GM18907 (cell line): ENCODE data around the gene GCK.

Source experiments
- ATAC-seq: cut with Tn5 transposase; IDR thresholded peaks from one replicate; pipeline ENCODE4 v1.9.1; 2021; ENCODE audit warnings: mild to moderate bottlenecking, moderate library complexity; ENCODE audit not compliant: unreplicated experiment

Gene GCK

DNA sequence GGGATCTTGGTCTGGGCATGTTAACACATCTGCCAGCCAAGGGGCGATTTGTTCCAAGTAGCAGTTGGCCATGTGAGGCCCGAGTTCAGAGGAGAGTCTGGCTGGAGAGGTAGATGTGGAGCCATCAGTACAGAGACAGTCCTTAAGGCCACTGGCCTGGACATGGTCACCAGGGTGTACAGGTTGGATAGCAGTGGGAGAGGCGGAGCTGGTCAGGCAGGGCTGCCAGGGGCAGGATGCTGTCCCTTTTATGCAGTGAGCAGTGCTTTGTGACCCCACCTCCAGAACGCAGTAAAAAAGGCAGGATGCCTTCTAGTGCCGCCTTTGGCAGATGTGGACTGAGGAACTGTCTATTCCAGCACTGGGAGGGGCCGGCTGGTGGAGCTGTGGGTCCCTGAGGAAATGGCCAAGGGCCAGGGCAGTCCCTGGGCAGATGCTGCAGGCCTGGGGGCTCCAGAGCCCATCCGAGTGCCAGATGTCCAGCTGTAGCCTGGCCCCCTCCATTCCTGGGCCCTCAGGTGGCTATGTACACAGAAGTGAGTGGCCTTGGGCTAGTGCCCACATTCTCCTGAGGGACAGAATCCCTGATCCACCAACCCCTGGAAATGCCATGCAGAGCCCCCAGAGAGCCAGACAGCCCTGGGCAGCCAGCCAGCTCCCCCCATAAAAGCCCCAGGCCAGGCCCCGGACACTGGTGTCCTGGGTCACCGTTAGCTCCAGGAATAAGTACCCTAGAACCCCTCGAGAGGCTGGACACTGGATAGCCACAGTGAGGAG, 31.0 kb downstream of the GCK start:
- ATAC-seq, result no peak

DNA sequence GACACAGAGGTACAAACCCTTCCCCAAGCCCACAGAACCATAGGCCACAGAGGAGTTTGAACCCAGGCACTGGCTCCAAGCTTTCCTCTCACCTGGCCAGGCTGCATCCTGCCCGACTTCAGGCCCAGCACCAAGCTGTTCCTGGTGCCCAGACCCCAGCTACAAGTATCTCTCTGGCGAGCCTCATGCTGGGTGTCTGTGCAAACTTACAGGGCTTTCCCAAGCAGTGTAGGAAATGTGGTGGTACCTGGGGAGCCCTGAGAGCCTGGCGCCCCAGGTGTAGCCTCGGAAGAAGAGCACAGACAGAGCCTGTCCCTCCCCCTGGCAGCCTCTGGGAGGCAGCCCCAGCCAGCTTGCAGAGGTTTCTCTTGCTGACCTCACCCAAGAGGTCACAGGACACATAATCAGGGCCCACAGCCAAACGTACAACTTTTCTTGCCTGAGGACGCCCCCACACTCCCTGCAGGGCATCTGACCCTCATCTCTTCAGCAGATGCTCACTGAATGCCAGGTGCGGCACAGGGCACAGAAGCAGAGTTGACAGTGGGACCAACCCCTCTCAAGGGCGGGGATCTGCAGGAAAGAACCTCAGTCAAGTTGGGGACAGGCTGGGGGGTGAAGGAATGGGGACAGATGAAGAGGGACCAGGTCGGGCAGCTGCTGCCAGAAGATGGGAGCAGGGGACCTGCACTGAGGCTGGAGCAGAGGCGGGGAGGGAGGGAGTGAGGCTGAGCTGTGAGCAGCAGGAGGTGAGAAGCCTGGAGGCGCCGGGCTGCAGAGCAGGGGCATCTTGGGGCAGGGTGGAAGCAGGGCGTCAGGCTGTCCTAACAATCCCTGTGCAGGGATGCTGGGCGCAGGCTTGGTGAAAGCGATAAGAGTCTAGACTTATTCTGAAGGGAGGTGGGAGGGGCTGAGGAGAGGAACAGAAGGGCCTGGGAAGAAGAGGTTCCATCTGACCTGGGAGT, 31.8 kb downstream of the GCK start:
- no peak for ATAC-seq

DNA sequence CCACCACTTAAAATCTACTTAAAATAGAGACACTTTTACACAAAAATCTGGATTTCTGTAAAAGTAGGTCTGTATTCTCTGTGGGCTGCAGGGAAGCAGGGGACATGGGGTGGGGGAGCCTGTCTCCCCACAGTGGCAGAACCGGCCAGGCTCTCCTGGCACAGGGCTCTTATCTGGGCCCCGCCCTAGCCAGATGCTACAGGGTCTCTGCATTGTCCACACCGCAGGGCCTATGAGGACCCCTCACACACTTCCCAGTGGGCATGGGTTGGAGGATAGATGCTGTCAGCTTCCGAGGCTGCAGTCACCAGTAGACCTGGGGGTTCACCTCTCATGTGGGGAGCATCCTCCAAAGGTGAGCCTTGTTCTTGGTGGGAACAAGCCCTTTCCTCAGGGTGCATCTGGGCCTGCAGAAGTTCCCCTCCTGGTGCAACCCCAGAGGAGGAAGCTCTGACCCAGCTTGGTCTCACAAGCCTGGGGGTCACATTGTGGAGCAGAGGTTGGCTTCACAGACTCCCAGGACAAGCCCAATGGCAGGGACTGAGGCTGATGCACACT, 32.7 kb downstream of the GCK start:
- no peak for ATAC-seq

DNA sequence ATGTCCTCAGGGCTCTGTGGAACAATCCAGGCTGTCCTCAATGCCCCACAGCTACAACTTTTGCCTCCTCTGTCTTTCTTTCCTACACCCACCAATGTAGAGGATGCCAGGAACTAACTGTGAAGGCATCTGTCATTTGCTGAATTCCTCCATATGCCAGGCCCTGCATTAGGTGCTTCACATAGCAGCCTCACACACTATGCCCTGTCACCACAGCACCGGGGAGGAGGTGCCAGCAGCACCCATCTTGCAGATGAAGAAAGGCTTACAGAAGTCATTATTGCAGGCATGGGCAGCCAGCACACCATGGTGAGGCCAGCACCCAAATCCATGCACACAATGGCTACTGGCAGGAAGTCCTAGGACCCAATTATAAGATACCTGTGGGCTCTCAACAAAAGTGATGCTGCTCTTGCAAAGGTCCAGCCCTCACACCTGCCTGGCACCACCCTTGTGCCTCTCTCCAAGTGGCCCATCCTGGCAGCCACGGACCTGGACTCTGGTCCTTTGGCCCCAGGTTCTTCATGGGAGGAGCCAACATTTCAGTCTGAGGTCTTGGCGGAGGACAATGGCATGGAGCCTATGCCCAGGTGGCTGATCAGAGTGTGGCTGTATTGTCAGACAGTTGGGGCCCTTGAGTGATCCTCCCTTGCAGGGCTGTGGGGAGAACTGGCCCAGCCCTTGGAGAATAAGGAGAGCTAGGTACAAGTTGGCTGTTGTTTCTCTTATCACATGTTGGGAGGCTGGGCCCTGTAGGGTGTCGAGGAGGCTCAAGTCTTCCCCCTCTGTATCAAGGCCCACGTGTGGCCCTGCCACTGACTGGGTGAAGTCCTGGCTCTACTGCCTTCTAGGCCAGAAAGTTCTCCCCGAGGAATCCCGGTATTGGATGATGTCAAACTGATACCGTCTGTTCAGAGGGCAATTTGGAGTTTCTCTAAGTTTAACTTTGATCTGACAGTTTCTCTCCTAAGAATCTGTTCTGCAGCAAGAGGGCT, 33.8 kb downstream of the GCK start:
- ATAC-seq, result no peak

DNA sequence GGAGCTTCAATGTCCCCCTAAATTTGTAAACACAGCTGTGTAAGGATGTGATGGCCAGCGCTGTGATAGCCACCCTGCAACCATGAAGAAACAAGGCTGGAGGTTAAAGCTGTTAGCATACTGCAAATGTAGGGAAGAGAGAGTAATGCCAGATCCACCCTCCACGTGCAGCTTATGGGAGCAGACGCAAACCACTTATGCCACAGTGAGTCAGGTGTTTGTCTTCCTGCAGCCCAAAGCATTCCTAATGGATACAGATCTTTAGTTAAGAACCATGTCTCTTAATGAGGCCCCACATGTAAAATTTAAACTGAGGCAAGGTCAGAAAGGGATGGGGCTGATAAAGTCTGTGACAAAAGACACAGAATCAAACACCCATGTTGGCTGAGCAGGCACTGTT, 34.5 kb downstream of the GCK start:
- ATAC-seq, result no peak

DNA sequence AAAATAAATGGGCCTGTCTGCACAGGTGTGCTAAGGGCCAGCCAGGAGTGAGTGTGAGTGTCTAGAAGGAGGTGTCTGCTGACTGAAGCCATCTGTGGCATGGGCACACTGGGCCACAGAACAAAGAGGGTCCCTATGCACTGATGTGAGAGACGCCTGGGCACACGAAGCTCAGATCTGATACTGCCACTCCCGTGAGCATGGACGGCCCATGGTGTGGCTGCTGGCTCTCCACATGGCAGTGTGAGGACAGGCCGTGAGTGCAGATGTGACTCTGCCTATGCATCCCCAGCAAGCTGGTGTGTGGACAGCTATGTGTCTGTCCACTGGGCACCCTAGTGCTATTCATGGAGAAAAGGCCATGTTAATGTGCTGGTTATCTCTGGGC, 35.3 kb downstream of the GCK start:
- no peak for ATAC-seq

DNA sequence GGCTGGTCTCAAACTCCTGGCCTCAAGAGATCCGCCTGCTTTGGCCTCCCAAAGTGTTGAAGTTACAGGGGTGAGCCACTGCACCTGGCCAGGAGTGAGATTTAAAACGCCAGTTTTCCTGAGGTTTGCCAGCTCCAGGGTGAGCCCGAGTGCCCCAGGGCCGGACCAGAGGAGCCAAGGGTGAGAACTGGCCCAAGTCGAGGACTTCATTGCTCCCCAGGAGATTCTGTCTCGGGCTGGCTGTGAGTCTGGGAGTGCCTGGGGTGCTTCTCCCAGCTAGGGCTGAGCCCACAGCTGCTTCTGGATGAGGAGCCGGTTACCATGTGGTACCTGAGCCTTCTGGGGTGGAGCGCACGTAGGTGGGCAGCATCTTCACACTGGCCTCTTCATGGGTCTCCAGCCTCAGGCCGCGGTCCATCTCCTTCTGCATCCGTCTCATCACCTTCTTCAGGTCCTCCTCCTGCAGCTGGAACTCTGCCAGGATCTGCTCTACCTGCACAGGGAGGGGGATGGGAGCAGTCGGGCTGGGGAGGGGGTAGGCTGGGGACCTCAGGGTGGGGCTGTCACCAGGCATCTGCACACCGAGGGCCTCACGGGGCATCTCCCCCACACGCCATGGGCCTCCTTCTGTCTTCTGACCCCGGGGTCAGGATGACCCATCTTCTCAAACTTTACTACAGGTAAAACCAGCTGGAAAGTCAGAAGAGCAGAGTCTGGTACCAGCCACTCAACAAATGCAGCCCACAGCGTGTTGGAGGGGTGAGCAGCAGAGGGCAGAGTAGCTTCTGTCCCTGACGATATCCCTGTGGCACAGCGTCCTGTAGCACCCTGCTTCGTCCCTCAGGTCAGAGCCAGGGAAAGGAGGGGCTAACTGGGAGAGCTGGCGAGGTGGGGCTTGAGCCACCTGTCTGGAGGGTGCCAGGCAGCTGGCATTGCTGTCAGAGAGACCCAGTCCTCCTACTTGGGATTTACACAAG, 36.0 kb downstream of the GCK start:
- ATAC-seq, result no peak

DNA sequence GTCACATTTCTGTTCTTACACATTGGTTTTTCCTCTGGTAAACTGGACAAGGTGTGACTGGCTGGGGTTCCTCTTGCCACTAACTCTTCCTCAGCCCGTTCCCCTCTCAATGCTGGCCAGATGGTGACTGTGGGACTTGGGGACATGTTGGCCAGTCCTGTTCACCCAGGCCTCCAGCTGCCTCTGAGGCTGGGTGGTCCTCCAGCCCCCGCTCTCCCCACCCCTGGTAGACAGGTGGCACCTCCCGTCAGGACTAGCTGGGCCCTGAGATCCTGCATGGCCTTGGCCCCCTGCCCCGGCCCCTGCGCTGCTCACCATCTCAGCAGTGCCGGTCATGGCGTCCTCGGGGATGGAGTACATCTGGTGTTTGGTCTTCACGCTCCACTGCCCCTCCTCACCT, 37.3 kb downstream of the GCK start:
- ATAC-seq, result no peak

DNA sequence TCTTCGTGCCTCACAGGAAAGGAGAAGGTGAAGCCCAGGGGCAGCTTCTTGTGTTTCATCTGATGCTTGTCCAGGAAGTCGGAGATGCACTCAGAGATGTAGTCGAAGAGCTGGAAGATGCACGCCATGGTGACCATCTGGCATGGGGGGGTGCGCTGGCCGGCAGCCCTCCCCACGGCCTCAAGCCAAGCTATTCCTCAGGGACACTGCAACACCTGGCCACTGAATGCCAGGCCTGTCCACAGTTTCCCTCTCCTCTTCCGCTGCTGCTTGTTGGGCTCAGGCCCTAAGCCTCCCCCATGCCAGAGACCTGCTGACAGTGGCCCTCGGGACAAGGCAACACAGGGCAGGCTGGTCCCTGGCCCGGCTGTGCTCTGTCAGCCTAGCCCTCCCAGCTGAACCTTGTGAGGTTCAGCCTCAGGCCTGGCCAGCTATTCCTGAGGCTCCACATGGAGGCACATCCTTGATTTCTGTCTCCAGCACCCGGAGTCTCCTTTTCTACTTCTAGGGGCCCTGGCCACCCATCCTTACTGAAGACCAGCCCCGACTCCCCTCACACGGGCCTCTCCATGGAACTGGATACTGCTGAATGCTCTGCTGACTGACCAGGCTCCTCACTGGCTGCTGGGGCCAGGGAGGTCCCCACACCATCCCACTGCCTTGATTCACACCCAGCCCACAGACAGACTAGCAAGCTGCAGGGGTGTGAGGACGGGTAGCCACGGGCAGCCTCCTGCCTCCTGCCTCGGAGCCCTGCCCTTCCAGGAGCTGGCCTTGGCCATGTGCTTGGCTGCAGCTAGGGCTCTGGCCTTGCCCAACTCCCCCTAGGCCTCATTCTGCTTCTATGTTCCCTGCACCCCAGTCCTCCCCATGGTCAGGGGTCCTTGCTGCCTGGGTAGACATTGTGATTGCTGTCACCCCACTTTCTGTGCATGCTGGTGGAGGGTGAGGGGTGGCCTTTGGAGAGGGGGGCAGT, 38.0 kb downstream of the GCK start:
- no peak for ATAC-seq

DNA sequence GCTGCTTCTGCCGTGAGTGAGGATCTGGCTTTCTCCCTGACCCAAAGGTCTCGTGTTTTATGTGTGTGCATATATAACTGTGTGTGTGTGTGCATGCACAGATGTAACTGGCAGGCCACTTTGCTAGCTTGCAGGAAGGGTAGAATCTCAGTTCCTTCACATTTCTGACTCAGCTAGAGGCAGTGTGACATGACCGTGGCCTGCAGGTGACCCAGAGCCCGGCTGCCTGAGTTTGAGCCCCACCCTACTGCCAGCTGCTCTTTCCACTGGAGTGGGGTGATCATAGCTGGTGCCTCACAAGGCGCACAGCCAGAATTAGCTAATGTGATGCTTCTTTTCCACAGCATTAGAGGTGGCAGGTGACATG, 38.8 kb downstream of the GCK start:
- no peak for ATAC-seq

DNA sequence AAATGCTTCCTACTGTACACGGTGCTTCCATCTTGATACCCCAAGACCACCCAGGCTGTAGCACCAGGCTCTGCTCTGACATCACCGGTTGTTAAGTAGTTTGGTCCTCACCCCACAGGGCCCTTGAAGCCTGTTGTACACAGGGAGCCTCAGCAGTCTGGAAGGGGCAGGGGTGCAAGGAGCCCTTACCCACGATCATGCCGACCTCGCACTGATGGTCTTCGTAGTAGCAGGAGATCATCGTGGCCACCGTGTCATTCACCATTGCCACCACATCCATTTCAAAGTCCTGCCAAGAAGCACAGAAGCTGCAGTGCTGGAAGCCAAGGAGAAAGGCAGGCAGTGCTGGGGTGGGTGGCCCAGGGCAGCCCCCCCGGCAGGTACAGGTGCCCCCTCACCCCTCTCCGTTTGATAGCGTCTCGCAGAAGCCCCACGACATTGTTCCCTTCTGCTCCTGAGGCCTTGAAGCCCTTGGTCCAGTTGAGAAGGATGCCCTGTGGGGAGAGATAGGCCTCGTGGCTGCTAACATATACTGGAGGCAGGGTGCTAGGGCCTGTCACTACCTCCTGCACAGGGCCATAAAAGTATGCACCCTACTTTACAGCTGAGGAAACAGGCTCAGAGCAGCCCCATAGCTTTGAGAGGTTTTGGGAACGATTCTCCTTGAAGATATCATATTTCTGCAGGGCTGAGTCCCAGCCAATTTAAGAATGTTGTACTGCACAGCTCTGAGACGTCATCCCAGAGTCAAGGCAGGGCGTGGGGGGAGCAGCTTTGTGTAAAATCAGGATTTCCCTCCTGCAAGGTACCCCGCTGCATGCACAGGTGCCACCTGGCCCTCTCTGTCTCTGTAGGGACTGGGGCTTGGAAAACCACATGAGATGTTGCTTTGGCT, 39.4 kb downstream of the GCK start:
- no peak for ATAC-seq

DNA sequence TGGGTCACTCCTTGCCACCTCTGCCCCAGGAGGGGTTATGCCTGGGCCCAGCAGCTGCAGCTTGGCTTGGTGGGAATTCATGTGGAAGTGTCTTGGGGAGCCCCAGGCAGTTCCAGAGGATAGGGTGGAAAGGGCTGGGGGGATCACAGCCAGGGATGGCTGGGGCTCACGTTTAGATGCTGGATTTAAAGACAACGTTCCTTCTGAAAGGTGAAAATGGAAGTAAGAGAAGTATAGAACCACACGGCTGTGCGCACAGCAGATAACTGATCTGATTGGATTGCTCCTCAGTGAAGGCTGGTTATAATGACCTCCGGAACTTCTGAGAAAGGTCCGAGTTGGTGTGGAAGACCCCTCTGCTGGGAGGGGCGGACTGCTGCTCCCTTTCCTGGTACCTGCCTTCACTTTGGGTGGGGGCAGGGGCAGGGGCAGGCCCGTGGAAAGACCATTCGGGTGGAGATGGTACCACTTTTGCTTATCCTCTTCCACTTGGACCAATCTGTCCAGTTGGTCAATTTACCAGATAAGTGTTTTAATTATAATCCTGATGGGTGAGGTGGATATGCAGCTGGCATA, 40.2 kb downstream of the GCK start:
- ATAC-seq, result no peak

DNA sequence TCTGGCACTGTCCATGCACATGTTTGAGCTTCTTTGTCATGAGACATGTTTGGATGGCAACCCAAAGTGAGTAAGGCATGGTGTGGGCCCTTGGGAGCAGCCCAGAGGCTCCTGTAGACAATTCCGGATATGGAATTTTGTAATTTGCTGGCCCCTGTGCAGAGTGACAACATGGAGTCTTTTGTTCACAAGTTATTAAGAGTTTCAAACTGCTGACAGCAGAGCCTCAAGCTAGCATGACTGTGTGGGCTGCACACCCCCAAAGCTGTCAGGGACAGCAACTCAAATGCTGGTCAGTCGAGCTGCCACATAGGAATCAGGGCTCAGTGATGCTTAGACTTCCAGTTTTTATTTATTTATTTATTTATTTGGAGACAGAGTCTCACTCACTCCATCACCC, 41.1 kb downstream of the GCK start:
- no peak for ATAC-seq

DNA sequence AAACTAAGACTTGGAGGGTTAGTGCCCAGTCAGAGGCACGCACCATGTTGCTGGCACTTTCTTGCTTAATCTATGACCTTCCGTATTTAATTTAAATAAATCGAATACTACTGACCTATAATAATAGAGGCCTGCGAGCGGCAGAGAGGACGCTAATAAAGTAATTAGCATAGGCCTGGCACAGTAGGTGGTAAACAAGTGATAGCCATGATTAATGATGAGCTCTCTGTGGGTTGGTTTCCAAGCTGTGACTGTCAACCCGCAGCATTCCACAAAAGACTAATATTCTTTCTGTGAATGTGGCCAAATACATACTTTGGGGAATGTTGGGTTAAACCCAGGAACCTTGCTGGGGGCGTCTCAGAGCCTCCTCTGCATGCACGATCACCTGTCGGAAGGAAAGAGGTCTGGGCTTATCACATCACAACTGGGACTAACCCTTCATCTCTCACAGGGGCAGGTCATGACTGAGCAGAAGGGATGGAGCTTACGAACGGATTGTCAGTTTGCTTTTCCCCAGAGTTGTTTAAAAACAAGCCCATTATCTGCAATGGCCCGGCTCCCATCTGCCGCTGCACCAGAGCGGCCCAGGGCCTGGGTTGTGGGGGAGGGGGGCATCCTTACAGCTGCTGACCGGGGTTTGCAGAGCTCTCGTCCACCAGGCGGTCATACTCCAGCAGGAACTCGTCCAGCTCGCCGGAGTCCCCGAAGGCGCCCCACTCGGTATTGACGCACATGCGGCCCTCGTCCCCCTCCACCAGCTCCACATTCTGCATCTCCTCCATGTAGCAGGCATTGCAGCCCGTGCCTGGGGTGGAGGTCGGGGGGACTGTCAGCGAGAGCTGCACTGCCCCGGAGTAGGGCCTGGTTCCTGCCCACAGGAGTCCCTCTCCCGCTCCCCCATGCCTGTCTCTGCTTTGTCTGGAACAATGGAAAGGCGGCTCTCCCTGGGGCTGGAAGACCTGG, 41.9 kb downstream of the GCK start:
- ATAC-seq, result no peak

DNA sequence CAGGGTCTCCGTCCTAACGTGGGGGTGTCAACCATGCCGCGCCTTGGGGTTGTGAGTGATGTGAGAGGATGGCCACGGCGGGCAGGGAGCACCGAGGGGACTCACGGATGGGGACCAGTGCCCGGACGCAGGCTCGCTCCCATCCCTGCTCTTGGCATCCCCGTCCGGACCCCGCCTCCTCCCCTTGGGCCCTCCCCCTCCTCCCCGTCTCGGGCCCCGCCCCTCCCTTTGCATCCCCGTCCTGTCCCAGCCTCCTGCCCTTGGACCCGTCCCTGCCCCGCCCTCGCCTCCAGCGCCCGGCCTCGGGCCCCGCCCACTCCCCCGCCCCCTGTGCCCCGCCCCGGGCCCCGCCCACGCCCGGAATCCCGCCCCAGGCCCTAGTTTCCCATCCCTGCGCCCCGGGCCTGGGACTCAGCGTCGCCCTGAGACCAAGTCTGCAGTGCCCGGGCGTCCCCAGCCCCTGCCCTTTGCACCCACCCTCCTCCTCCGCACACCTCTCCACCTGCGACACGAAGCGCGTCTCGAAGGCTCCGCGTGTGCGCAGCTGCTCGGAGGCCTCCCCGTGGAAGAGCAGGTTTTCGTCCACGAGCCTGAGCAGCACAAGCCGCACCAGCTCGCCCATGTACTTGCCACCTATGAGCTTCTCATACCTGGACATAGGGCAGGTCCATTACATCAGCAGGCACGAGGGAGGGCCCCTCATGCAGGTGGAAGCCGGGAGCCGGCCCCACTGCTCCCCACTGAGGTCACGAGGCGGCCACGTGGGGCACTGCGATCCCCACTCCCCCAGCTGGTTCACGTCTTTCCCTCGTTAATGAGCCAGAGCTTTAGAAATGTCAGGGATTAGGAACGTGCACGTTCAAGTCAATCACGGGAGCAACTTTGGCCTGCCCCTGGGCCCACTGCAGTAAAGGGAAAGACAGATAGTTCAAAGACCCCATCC, 43.0 kb downstream of the GCK start:
- ATAC-seq, result no peak
